ENCODE measurements around the gene NAB2. TPM values are rescaled to one million over a fixed set of nuclear protein-coding genes. Genes with fewer than 3 reads are reported as not detected.
"Not testable (repeated sequence)": the region's sequence is repeated elsewhere in the genome, so short reads cannot be mapped to it uniquely, and the experiment has no call there.

NAB2 gene
- total and polyA plus RNA-seq, 2 donors: 32.7 to 33.7 TPM

- WGBS: 98% methylated on average over 5 of the region's 5 CpGs
- H3K27me3 ChIP-seq (ENCODE audit: control insufficient read depth in 2 of 2, insufficient read depth in 1 of 2, low read length in 1 of 2): no peaks in the 10 kb centered on the region
- H3K9me3 ChIP-seq (ENCODE audit: control insufficient read depth in 2 of 2, insufficient read depth in 1 of 2, low read length in 1 of 2): no peaks in the 10 kb centered on the region
- peaks cover 4 to 8% of the 10 kb centered on the region in 2 donors for H3K4me1 ChIP-seq (ENCODE audit: control insufficient read depth in 2 of 2, insufficient read depth in 2 of 2, low read length in 2 of 2)
- H3K36me3 ChIP-seq (ENCODE audit: control insufficient read depth in 2 of 2, insufficient read depth in 2 of 2, low read length in 1 of 2): no peaks in the 10 kb centered on the region
- no peak overlapping the region for H3K27ac ChIP-seq (ENCODE audit: low read depth in 1 of 2, low read length in 1 of 2)
- no peak for DNase-seq (ENCODE audit: low read depth in 6 of 9, low spot score in 9 of 9)
- H3K4me3 ChIP-seq (ENCODE audit: low read length in 2 of 2): no peak overlapping the region
These were observed 27.8 kb downstream of the NAB2 start for GRCh38 chr12:57116580-57117281.

DNA sequence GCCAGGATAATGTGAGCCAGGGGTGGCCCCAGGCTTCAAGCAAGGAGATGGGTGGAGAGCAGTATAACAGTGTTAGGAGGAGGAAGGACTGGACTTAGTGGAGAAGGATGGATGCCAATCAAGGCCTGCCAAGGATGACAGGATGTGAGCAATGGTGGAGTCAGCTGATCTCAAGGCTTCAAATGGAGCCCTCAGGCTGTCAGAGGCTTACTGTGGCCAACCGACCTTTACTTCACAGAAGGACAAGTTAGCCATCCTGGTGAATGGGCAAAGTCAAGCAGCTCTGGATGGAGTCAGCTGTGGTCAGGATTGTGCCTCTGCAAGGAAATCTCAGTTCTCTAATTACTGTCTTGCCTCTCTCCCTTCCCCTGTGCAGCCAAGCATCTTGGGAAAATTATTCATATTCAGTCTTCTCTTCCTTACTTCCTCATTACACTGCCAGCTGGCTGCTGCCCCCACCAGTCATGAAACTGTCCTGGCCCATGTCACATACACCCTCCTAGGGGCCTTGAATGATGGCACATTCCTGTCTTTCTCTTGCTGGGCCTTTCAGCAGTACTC, 29.9 kb downstream of the NAB2 start:
- Histone ChIP-seq H3K4me3 (ENCODE audit: low read length in 2 of 2) (no peak overlapping the region), H3K27ac (ENCODE audit: low read depth in 1 of 2, low read length in 1 of 2) (no peak overlapping the region), H3K4me1 (ENCODE audit: control insufficient read depth in 2 of 2, insufficient read depth in 2 of 2, low read length in 2 of 2) (no peaks in the 10 kb centered on the region), H3K36me3 (ENCODE audit: control insufficient read depth in 2 of 2, insufficient read depth in 2 of 2, low read length in 1 of 2) (no peaks in the 10 kb centered on the region), H3K9me3 (ENCODE audit: control insufficient read depth in 2 of 2, insufficient read depth in 1 of 2, low read length in 1 of 2) (peaks cover 0 to under 1% of the 10 kb centered on the region in 2 donors), H3K27me3 (ENCODE audit: control insufficient read depth in 2 of 2, insufficient read depth in 1 of 2, low read length in 1 of 2) (no peaks in the 10 kb centered on the region)
- WGBS: 90% methylated on average over 1 of the region's 1 CpG
- DNase-seq (ENCODE audit: low read depth in 6 of 9, low spot score in 9 of 9): no peak

GRCh38 chr12:57119294-57120085, 30.6 kb downstream of the NAB2 start:
- peaks cover 2 to 3% of the 10 kb centered on the region in 2 donors for H3K27me3 ChIP-seq (ENCODE audit: control insufficient read depth in 2 of 2, insufficient read depth in 1 of 2, low read length in 1 of 2)
- DNase-seq (ENCODE audit: low read depth in 6 of 9, low spot score in 9 of 9): no peak
- 92% methylated on average over 5 of the region's 5 CpGs for WGBS

GRCh38 chr12:57120718-57121117, 31.8 kb downstream of the NAB2 start:
- WGBS: 97% methylated on average over 11 of the region's 11 CpGs

More at GRCh38 chr12:57119294-57120085, 30.6 kb downstream of the NAB2 start:
- no peaks in the 10 kb centered on the region for H3K36me3 ChIP-seq (ENCODE audit: control insufficient read depth in 2 of 2, insufficient read depth in 2 of 2, low read length in 1 of 2)
- H3K27ac ChIP-seq (ENCODE audit: low read depth in 1 of 2, low read length in 1 of 2): no peak overlapping the region
- peaks cover 0 to 1% of the 10 kb centered on the region in 2 donors for H3K9me3 ChIP-seq (ENCODE audit: control insufficient read depth in 2 of 2, insufficient read depth in 1 of 2, low read length in 1 of 2)
- no peak overlapping the region for H3K4me3 ChIP-seq (ENCODE audit: low read length in 2 of 2)
- no peaks in the 10 kb centered on the region for H3K4me1 ChIP-seq (ENCODE audit: control insufficient read depth in 2 of 2, insufficient read depth in 2 of 2, low read length in 2 of 2)

DNA sequence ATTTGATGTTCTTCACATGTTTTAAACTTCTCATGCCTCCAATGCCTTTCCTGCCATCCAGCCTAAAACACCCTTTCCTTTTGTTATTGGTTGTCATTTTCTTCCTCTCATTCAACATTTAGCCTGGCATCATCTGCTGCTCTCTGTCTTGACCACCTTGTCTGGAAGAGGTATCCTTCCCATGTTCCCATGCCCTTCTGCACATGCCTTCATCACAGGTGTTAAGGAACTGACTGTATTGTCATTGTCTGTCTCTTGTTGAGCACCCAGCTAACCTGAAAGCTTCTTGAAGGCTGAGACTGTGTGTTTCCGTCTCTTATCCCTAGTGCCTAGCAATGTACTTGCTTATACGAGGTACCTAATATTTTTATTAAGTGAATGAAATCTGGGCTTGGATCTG, 34.9 kb downstream of the NAB2 start:
- Histone ChIP-seq H3K36me3 (ENCODE audit: control insufficient read depth in 2 of 2, insufficient read depth in 2 of 2, low read length in 1 of 2) (no peaks in the 10 kb centered on the region), H3K27me3 (ENCODE audit: control insufficient read depth in 2 of 2, insufficient read depth in 1 of 2, low read length in 1 of 2) (peaks cover 30 to 45% of the 10 kb centered on the region in 2 donors), H3K4me3 (ENCODE audit: low read length in 2 of 2) (no peak overlapping the region), H3K4me1 (ENCODE audit: control insufficient read depth in 2 of 2, insufficient read depth in 2 of 2, low read length in 2 of 2) (peaks cover 7 to 21% of the 10 kb centered on the region in 2 donors), H3K9me3 (ENCODE audit: control insufficient read depth in 2 of 2, insufficient read depth in 1 of 2, low read length in 1 of 2) (peaks cover 0 to 1% of the 10 kb centered on the region in 2 donors), H3K27ac (ENCODE audit: low read depth in 1 of 2, low read length in 1 of 2) (no peak overlapping the region)
- 63% methylated on average over 2 of the region's 2 CpGs for WGBS
- no peak for DNase-seq (ENCODE audit: low read depth in 6 of 9, low spot score in 9 of 9)

More at GRCh38 chr12:57120718-57121117, 31.8 kb downstream of the NAB2 start:
- not testable (repeated sequence) for H3K4me3 ChIP-seq (ENCODE audit: low read length in 2 of 2); DNase-seq (ENCODE audit: low read depth in 6 of 9, low spot score in 9 of 9); H3K36me3 ChIP-seq (ENCODE audit: control insufficient read depth in 2 of 2, insufficient read depth in 2 of 2, low read length in 1 of 2); H3K27ac ChIP-seq (ENCODE audit: low read depth in 1 of 2, low read length in 1 of 2); H3K4me1 ChIP-seq (ENCODE audit: control insufficient read depth in 2 of 2, insufficient read depth in 2 of 2, low read length in 2 of 2); H3K9me3 ChIP-seq (ENCODE audit: control insufficient read depth in 2 of 2, insufficient read depth in 1 of 2, low read length in 1 of 2)
- H3K27me3 ChIP-seq (ENCODE audit: control insufficient read depth in 2 of 2, insufficient read depth in 1 of 2, low read length in 1 of 2): peaks cover 6 to 14% of the 10 kb centered on the region in 2 donors

DNA sequence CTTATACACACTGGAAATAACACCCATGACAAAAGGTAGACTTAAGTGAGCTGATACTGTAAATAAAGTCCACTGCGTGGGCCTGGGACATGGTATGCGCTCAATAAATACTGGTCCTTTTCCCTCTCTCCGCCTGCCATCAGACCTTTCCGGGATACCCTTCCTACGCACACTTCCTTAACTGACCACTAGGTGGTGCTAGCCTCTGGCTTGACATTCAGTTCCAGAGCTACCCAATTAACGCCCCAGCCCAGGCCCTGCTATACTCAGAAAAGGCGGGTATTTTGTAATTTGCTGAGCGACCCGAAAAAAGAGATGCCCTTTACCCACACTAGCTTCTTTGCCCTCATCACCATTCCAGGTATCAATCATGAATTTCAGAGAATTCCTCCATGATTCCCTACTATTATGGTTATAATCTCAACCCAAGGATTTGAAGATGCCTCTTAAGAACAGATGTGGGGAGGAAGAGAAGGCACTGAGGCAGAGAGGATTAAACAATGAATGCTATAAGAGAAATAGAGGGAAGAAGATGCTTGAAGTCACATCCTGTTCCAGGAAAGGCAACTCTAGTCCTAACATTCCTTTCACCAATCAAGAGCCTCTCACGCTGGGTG, 35.5 kb downstream of the NAB2 start:
- DNase-seq (ENCODE audit: low read depth in 6 of 9, low spot score in 9 of 9): peak in 6 of 9 donors; percentile 55 to 83 (median 69)
- no peaks in the 10 kb centered on the region for H3K36me3 ChIP-seq (ENCODE audit: control insufficient read depth in 2 of 2, insufficient read depth in 2 of 2, low read length in 1 of 2)
- H3K9me3 ChIP-seq (ENCODE audit: control insufficient read depth in 2 of 2, insufficient read depth in 1 of 2, low read length in 1 of 2): peaks cover 0 to 1% of the 10 kb centered on the region in 2 donors
- H3K4me3 ChIP-seq (ENCODE audit: low read length in 2 of 2): no peak overlapping the region
- WGBS: 25% methylated on average over 10 of the region's 10 CpGs
- H3K27me3 ChIP-seq (ENCODE audit: control insufficient read depth in 2 of 2, insufficient read depth in 1 of 2, low read length in 1 of 2): peaks cover 36 to 51% of the 10 kb centered on the region in 2 donors
- no peak overlapping the region for H3K27ac ChIP-seq (ENCODE audit: low read depth in 1 of 2, low read length in 1 of 2)
- H3K4me1 ChIP-seq (ENCODE audit: control insufficient read depth in 2 of 2, insufficient read depth in 2 of 2, low read length in 2 of 2): peaks cover 9 to 26% of the 10 kb centered on the region in 2 donors

DNA sequence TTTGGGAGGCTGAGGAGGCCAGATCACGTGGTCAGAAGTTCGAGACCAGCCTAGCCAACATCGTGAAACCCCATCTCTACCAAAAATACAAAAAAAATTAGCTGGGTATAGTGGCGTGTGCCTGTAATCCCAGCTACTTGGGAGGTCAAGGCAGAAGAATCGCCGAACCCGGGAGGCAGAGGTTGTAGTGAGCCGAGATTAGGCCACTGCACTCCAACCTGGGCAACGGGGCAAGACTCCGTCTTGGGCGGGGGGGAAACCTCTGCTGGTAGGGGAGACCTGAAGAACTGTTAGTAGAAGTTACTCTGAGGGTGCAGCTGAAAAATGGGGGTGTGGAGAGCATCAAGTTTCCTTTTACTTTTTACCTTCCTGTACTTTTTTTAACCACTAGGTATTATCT, 37.1 kb downstream of the NAB2 start:
- H3K27ac ChIP-seq (ENCODE audit: low read depth in 1 of 2, low read length in 1 of 2): no peak overlapping the region
- H3K4me3 ChIP-seq (ENCODE audit: low read length in 2 of 2): no peak overlapping the region
- DNase-seq (ENCODE audit: low read depth in 6 of 9, low spot score in 9 of 9): no peak
- peaks cover 0 to 1% of the 10 kb centered on the region in 2 donors for H3K9me3 ChIP-seq (ENCODE audit: control insufficient read depth in 2 of 2, insufficient read depth in 1 of 2, low read length in 1 of 2)
- no peaks in the 10 kb centered on the region for H3K36me3 ChIP-seq (ENCODE audit: control insufficient read depth in 2 of 2, insufficient read depth in 2 of 2, low read length in 1 of 2)
- WGBS: 96% methylated on average over 11 of the region's 11 CpGs
- peaks cover 51 to 68% of the 10 kb centered on the region in 2 donors for H3K27me3 ChIP-seq (ENCODE audit: control insufficient read depth in 2 of 2, insufficient read depth in 1 of 2, low read length in 1 of 2)
- H3K4me1 ChIP-seq (ENCODE audit: control insufficient read depth in 2 of 2, insufficient read depth in 2 of 2, low read length in 2 of 2): peaks cover 9 to 28% of the 10 kb centered on the region in 2 donors

DNA sequence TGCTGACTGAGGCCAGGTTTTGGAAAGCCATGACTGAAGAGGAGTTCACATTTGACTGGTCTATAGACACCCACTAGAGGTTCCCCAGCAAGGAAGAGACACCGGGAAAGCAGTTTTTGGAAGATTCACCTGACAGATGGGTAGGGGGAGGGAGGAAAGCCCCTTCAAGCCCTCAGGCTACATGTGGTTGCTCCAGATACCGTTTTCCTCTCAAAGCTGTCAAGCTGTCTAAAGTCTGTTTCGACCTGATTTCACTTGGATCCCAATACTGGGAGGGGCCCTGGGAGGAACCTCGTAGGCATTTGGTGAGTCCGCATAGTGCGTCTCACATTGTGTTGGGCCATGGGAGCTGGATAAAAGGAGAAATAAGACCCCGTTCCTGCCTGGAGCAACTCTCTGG, 37.6 kb downstream of the NAB2 start:
- Histone ChIP-seq H3K4me3 (ENCODE audit: low read length in 2 of 2) (no peak overlapping the region), H3K36me3 (ENCODE audit: control insufficient read depth in 2 of 2, insufficient read depth in 2 of 2, low read length in 1 of 2) (no peaks in the 10 kb centered on the region)
- no peak for DNase-seq (ENCODE audit: low read depth in 6 of 9, low spot score in 9 of 9)

More for the DNA sequence above, 37.6 kb downstream of the NAB2 start:
- WGBS: 74% methylated on average over 7 of the region's 7 CpGs
- peak overlapping the region; percentile 51 to 55 for H3K27ac ChIP-seq (ENCODE audit: low read depth in 1 of 2, low read length in 1 of 2)
- H3K4me1 ChIP-seq (ENCODE audit: control insufficient read depth in 2 of 2, insufficient read depth in 2 of 2, low read length in 2 of 2): peaks cover 9 to 28% of the 10 kb centered on the region in 2 donors
- peaks cover 51 to 73% of the 10 kb centered on the region in 2 donors for H3K27me3 ChIP-seq (ENCODE audit: control insufficient read depth in 2 of 2, insufficient read depth in 1 of 2, low read length in 1 of 2)
- peaks cover 0 to 1% of the 10 kb centered on the region in 2 donors for H3K9me3 ChIP-seq (ENCODE audit: control insufficient read depth in 2 of 2, insufficient read depth in 1 of 2, low read length in 1 of 2)
